OCI-LY7 (cell line): ENCODE results near the gene RLN3.

Experiments
- CTCF ChIP-seq: fragments of 200-600 bp; sonication (generic); conservative IDR thresholded peaks from 2 replicates; pipeline ENCODE4 v1.5.1; 2014; ENCODE audit warnings: mild to moderate bottlenecking, antibody characterized with exemption, low read length, moderate library complexity, mixed read lengths
- EZH2phosphoT487 ChIP-seq: fragments of 200-600 bp; sonication (generic); IDR thresholded peaks from 2 replicates; pipeline ENCODE4 v1.6.1; 2018; ENCODE audit warnings: low read depth, borderline replicate concordance, mild to moderate bottlenecking, mixed run types, antibody characterized with exemption, low read length, moderate library complexity, mixed read lengths

- TF ChIP-seq CTCF (no peak), EZH2phosphoT487 (no peak)
Observed at GRCh38 chr19:13981988-13982501, 45.9 kb upstream of the RLN3 start.
